Measurements from ENCODE around the gene MEAK7. TPM values are rescaled to one million over a fixed set of nuclear protein-coding genes. Genes with fewer than 3 reads are reported as not detected.

MEAK7 gene
- total and polyA plus RNA-seq, 2 of the 4 experiments (the other 2 are of a cell fraction), result 27.4 to 39.0 TPM

DNA sequence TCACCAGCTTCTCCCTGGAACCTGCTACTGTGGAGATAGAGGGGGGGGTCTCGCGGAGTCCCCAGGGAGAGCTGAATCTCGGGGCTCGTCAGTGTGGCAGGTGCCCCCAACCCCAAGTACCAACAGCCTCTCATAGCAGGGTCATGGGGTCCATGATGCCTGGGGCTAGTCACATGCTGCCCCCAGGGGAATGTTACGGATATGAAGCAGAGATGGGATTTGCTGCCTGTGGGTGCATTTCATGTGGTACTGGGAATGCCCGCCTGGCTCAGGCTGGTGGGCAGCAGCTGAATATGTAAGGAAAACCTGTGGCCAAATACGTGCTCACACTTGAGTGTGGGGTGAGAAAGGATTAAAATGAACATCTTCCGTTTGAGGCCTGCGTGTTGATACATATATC lies 49.4 kb downstream of the MEAK7 start:
- Histone ChIP-seq H3K14ac (replicated peaks; ENCODE audit: low read depth, low read length) (no peak overlapping the region), H3K9me3 (ENCODE audit: control insufficient read depth, insufficient read depth, low read length) (no peaks in the 10 kb centered on the region; the same call in 1 of the 2 replicates), H4K20me1 (ENCODE audit: insufficient read depth, low read length) (no peaks in the 10 kb centered on the region), H3K4me3 (ENCODE audit: insufficient read depth, low read depth, low read length) (no peak overlapping the region), H3K9me1 (ENCODE audit: insufficient read depth, low read length) (peaks cover 3% of the 10 kb centered on the region; the same call in 1 of the 2 replicates), H3K4ac (ENCODE audit: low read depth, low read length) (no peak overlapping the region), H4K5ac (ENCODE audit: low read depth, low read length) (no peak overlapping the region), H2BK15ac (ENCODE audit: low read depth, low read length) (no peak overlapping the region), H2BK120ac (ENCODE audit: low read depth, low read length) (no peak overlapping the region), H3K27ac (ENCODE audit: insufficient read depth, low read length) (no peak overlapping the region), H2BK5ac (ENCODE audit: low read depth, low read length, poor library complexity, severe bottlenecking) (no peak overlapping the region), H4K91ac (ENCODE audit: insufficient read depth, low read depth, low read length) (no peak overlapping the region), H3K27me3 (ENCODE audit: control insufficient read depth, insufficient read depth, low read length) (no peaks in the 10 kb centered on the region), H2BK20ac (ENCODE audit: low read depth, low read length) (no peak overlapping the region), H4K8ac (ENCODE audit: low read depth in 2 of 2, low read length in 2 of 2) (no peak overlapping the region), H3K79me1 (ENCODE audit: low read depth in 1 of 2, low read length in 2 of 2) (0 out of 4 replicates have a peak, but pooled peaks cover 0 to 7% of the 10 kb centered on the region in 2 experiments), H3K4me1 (ENCODE audit: control insufficient read depth, insufficient read depth, low read length) (no peaks in the 10 kb centered on the region), H3K18ac (ENCODE audit: low read depth, low read length) (no peak overlapping the region), H3K4me2 (ENCODE audit: low read depth, low read length) (no peak overlapping the region), H3K9ac (ENCODE audit: low read depth, low read length) (no peak overlapping the region), H3K23ac (ENCODE audit: low read depth, low read length) (no peak overlapping the region), H3K56ac (ENCODE audit: extremely low read depth, insufficient read depth, low read length) (no peak overlapping the region), H2AK9ac (replicated peaks; ENCODE audit: low read depth, low read length, poor library complexity) (no peak overlapping the region), H3K36me3 (ENCODE audit: control insufficient read depth, insufficient read depth, low read length) (peaks cover 4% of the 10 kb centered on the region), H2AK5ac (ENCODE audit: low read depth, low read length) (no peak overlapping the region), H2AFZ (replicated peaks; ENCODE audit: low read length, poor library complexity) (no peak overlapping the region)
- no peak for DNase-seq
- in situ Hi-C loops (cut with MboI; ENCODE audit: low sequenced_read_pairs) (no loop called here), dilution Hi-C loops (cut with HindIII; ENCODE audit: low sequenced_read_pairs, unreplicated experiment) (no loop called here), intact Hi-C loops (cut with micrococcal nuclease) (no loop called here)
- ATAC-seq (ENCODE audit: low read depth), result no peak
- BruUV-seq (replicated peaks), result no TSS peak
- ChIA-PET CTCF (no interaction called here), POLR2A (ENCODE audit: unreplicated experiment) (no interaction called here)
- TF ChIP-seq, protein P1, sequence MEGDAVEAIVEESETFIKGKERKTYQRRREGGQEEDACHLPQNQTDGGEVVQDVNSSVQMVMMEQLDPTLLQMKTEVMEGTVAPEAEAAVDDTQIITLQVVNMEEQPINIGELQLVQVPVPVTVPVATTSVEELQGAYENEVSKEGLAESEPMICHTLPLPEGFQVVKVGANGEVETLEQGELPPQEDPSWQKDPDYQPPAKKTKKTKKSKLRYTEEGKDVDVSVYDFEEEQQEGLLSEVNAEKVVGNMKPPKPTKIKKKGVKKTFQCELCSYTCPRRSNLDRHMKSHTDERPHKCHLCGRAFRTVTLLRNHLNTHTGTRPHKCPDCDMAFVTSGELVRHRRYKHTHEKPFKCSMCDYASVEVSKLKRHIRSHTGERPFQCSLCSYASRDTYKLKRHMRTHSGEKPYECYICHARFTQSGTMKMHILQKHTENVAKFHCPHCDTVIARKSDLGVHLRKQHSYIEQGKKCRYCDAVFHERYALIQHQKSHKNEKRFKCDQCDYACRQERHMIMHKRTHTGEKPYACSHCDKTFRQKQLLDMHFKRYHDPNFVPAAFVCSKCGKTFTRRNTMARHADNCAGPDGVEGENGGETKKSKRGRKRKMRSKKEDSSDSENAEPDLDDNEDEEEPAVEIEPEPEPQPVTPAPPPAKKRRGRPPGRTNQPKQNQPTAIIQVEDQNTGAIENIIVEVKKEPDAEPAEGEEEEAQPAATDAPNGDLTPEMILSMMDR (conservative IDR thresholded peaks at IDR 0.05; ENCODE audit: low read depth, low read length), result no peak
- TF ChIP-seq POLR2A (IDR thresholded peaks at IDR 0.05; ENCODE audit: low read depth, low read length) (no peak), CEBPB (IDR thresholded peaks at IDR 0.05; ENCODE audit: low read depth, low read length) (no peak), BHLHE40 (IDR thresholded peaks at IDR 0.05; ENCODE audit: low read depth, low read length) (no peak), MXI1 (IDR thresholded peaks at IDR 0.05; ENCODE audit: borderline replicate concordance, low read depth, low read length) (no peak), CHD1 (IDR thresholded peaks at IDR 0.05; ENCODE audit: low read depth, low read length) (no peak), RFX5 (IDR thresholded peaks at IDR 0.05; ENCODE audit: low read depth, low read length) (no peak), MAZ (IDR thresholded peaks at IDR 0.05; ENCODE audit: borderline replicate concordance, low read depth, low read length) (no peak), SMC3 (IDR thresholded peaks at IDR 0.05; ENCODE audit: low read depth, low read length) (no peak)
- TF ChIP-seq, protein P2, sequence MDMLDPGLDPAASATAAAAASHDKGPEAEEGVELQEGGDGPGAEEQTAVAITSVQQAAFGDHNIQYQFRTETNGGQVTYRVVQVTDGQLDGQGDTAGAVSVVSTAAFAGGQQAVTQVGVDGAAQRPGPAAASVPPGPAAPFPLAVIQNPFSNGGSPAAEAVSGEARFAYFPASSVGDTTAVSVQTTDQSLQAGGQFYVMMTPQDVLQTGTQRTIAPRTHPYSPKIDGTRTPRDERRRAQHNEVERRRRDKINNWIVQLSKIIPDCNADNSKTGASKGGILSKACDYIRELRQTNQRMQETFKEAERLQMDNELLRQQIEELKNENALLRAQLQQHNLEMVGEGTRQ (IDR thresholded peaks at IDR 0.05; ENCODE audit: low read depth, low read length), result no peak
- WGBS, 2 experiments (ENCODE audit: extremely low coverage in 2 of 2, insufficient read length in 1 of 2), result 93% methylated on average over 3 of the region's 9 CpGs; no CpG with 5 or more reads in 1 of the 2 experiments
